Erythroblast (primary cell): ENCODE data around the gene METTL27.
"Not testable (repeated sequence)": the region's sequence is repeated elsewhere in the genome, so short reads cannot be mapped to it uniquely, and the experiment has no call there.

ENCODE experiments used
- GATA1 ChIP-seq: IDR thresholded peaks from 2 replicates; pipeline ENCODE4 v1.6.1; 2011; ENCODE audit warnings: low read depth, mild to moderate bottlenecking, control low read depth, low read length, moderate library complexity
- POLR2A ChIP-seq: IDR thresholded peaks from 2 replicates; pipeline ENCODE4 v1.6.1; 2011; ENCODE audit warnings: mild to moderate bottlenecking, low read length

- TF ChIP-seq POLR2A, GATA1: not testable (repeated sequence)
Measured at GRCh38 chr7:73787786-73788048, 54.6 kb downstream of the METTL27 start.
